HG02943 (cell line): ENCODE data around the gene TMEM258.

Experiments used
- ATAC-seq: cut with Tn5 transposase; IDR thresholded peaks from one replicate; pipeline ENCODE4 v1.9.1; 2021; ENCODE audit warnings: mild to moderate bottlenecking, low read depth, moderate library complexity; ENCODE audit not compliant: unreplicated experiment

The TMEM258 gene

GRCh38 chr11:61762798-61763197 lies 29.6 kb downstream of the TMEM258 start:
- no peak for ATAC-seq

- ATAC-seq: no peak
Observed at GRCh38 chr11:61762223-61762615, 30.2 kb downstream of the TMEM258 start.

GRCh38 chr11:61761440-61762222 lies 30.8 kb downstream of the TMEM258 start:
- no peak for ATAC-seq

GRCh38 chr11:61760946-61761345 lies 31.5 kb downstream of the TMEM258 start:
- ATAC-seq: no peak

- ATAC-seq: no peak
Observed at GRCh38 chr11:61757213-61757862, 35.1 kb downstream of the TMEM258 start.

- ATAC-seq: peak; percentile 45
Observed at GRCh38 chr11:61756452-61757212, 35.8 kb downstream of the TMEM258 start.

GRCh38 chr11:61756147-61756451 lies 36.3 kb downstream of the TMEM258 start:
- no peak for ATAC-seq

GRCh38 chr11:61754534-61755482 lies 37.6 kb downstream of the TMEM258 start:
- ATAC-seq: no peak

GRCh38 chr11:61753672-61754071 lies 38.7 kb downstream of the TMEM258 start:
- no peak for ATAC-seq

GRCh38 chr11:61752925-61753521 lies 39.4 kb downstream of the TMEM258 start:
- no peak for ATAC-seq

- no peak for ATAC-seq
Observed at GRCh38 chr11:61752117-61752924, 40.1 kb downstream of the TMEM258 start, which contains the start of gene MYRF. Gene MYRF (plus strand): TSS chr11:61752636. CDS start chr11:61752745, 109 bp downstream.

- no peak for ATAC-seq
Observed at GRCh38 chr11:61751384-61751783, 41.0 kb downstream of the TMEM258 start.

- ATAC-seq: no peak
Observed at GRCh38 chr11:61750631-61751273, 41.6 kb downstream of the TMEM258 start.

- ATAC-seq: no peak
Observed at GRCh38 chr11:61749591-61750217, 42.7 kb downstream of the TMEM258 start.

GRCh38 chr11:61747967-61748285 lies 44.5 kb downstream of the TMEM258 start:
- ATAC-seq: no peak

GRCh38 chr11:61747192-61747966 lies 45.0 kb downstream of the TMEM258 start:
- ATAC-seq: no peak

GRCh38 chr11:61746442-61747191 lies 45.8 kb downstream of the TMEM258 start:
- ATAC-seq: no peak
